ENCODE data around the gene AMMECR1. TPM values are rescaled to one million over a fixed set of nuclear protein-coding genes. Genes with fewer than 3 reads are reported as not detected.

Gene AMMECR1
- total and polyA plus RNA-seq, 2 of the 8 experiments (the other 6 are each of a cell fraction or from before 2014, with no cell fraction given): 10.2 to 21.2 TPM

GRCh38 chrX:110257889-110258288, 60.0 kb downstream of the AMMECR1 start:
- H4K5ac ChIP-seq (ENCODE audit: insufficient read length, low read depth, low read length): no peak overlapping the region
- no peak overlapping the region for H2BK120ac ChIP-seq (replicated peaks; ENCODE audit: low read depth, low read length)
- no peak overlapping the region for H3K9ac ChIP-seq (replicated peaks in 1 of 4; ENCODE audit: extremely low read depth in 1 of 4, low read depth in 3 of 4, low read length in 3 of 4)
- H3K14ac ChIP-seq (ENCODE audit: insufficient read length): no peak overlapping the region
- no peak overlapping the region for H3K4ac ChIP-seq (replicated peaks; ENCODE audit: insufficient read length, low read depth, low read length)
- no peak overlapping the region for H2BK12ac ChIP-seq (ENCODE audit: low read depth, low read length)
- H3K36me3 ChIP-seq (ENCODE audit: control insufficient read depth in 2 of 4, insufficient read depth in 4 of 4, low read length in 3 of 4): no peaks in the 10 kb centered on the region
- no peak overlapping the region for H3K56ac ChIP-seq (replicated peaks; ENCODE audit: insufficient read length, low read depth, low read length)
- no peaks in the 10 kb centered on the region for H4K20me1 ChIP-seq (replicated peaks in 1 of 2; ENCODE audit: control insufficient read depth in 1 of 2, insufficient read depth in 2 of 2, low read length in 2 of 2)
- no peaks in the 10 kb centered on the region for H3K79me1 ChIP-seq (ENCODE audit: low read depth, low read length)
- H3K4me3 ChIP-seq (ENCODE audit: extremely low read depth in 1 of 4, insufficient read depth in 2 of 4, low read depth in 3 of 4, low read length in 4 of 4): no peak overlapping the region
- POLR2A ChIA-PET (ENCODE audit: partially characterized antibody): no interaction called here
- no peak overlapping the region for H3K18ac ChIP-seq (ENCODE audit: extremely low read depth, low read length)
- no peak overlapping the region for H3K23ac ChIP-seq (ENCODE audit: insufficient read length)
- no peaks in the 10 kb centered on the region for H3K9me3 ChIP-seq (ENCODE audit: insufficient read depth in 2 of 2, low read depth in 1 of 2, low read length in 1 of 2)
- no peaks in the 10 kb centered on the region for H3K23me2 ChIP-seq (ENCODE audit: low read depth, low read length)
- H2AK5ac ChIP-seq (ENCODE audit: low read depth, low read length): no peak overlapping the region
- no peaks in the 10 kb centered on the region for H3K27me3 ChIP-seq (replicated peaks in 1 of 4; ENCODE audit: control insufficient read depth in 3 of 4, extremely low read depth in 1 of 4, insufficient read depth in 3 of 4, low read length in 3 of 4)
- FAIRE-seq (no peak), DNase-seq (ENCODE audit: low read depth in 1 of 2, low spot score in 2 of 2) (no peak)
- H4K8ac ChIP-seq (ENCODE audit: extremely low read depth, insufficient read depth, low read length): no peak overlapping the region
- H3K4me1 ChIP-seq (replicated peaks in 1 of 4; ENCODE audit: control insufficient read depth in 3 of 4, insufficient read depth in 4 of 4, low read length in 3 of 4): no peaks in the 10 kb centered on the region; a peak in 1 of 7 replicates
- H2BK5ac ChIP-seq (ENCODE audit: low read depth, low read length): no peak overlapping the region
- no peak overlapping the region for H3K27ac ChIP-seq (ENCODE audit: low read depth, low read length)
- H4K91ac ChIP-seq (replicated peaks; ENCODE audit: insufficient read length, low read length): no peak overlapping the region
- CTCF ChIA-PET (ENCODE audit: partially characterized antibody): no interaction called here
- no peak overlapping the region for H2AFZ ChIP-seq (ENCODE audit: low read length)
- WGBS, 2 experiments (ENCODE audit: extremely low coverage in 1 of 2, insufficient coverage in 1 of 2, insufficient read length in 1 of 2, insufficient replicate concordance in 2 of 2, low coverage in 1 of 2, low lambda C conversion rate in 2 of 2, missing lambda C conversion rate in 1 of 2): 83% methylated on average over 1 of the region's 1 CpG; no CpG with 5 or more reads in 1 of the 2 experiments
- no peaks in the 10 kb centered on the region; a peak in 1 of 4 replicates for H3K79me2 ChIP-seq (ENCODE audit: control insufficient read depth in 1 of 2, insufficient read depth in 2 of 2, low read length in 2 of 2)
- H2BK15ac ChIP-seq (ENCODE audit: low read length): no peak overlapping the region
- no peak overlapping the region for H3K4me2 ChIP-seq (ENCODE audit: insufficient read depth in 1 of 2, low read depth in 2 of 2, low read length in 2 of 2)
- H2BK20ac ChIP-seq (ENCODE audit: low read length): no peak overlapping the region
- TF ChIP-seq YY1 (IDR thresholded peaks at IDR 0.05; ENCODE audit: low read depth, low read length) (no peak), HDAC2 (IDR thresholded peaks at IDR 0.05; ENCODE audit: borderline replicate concordance in 1 of 2, low read depth in 2 of 2, low read length in 2 of 2) (no peak), ZNF274 (IDR thresholded peaks at IDR 0.05; ENCODE audit: borderline replicate concordance, extremely low read depth, low read length) (no peak), RNF2 (IDR thresholded peaks at IDR 0.05; ENCODE audit: borderline replicate concordance, low read depth, low read length, missing control alignments, poor library complexity, severe bottlenecking) (no peak), KDM1A (IDR thresholded peaks at IDR 0.05; ENCODE audit: borderline replicate concordance, low read length) (no peak), SP1 (IDR thresholded peaks at IDR 0.05; ENCODE audit: low read depth, low read length) (no peak), BACH1 (IDR thresholded peaks at IDR 0.05; ENCODE audit: low read length) (no peak), SP4 (IDR thresholded peaks at IDR 0.05; ENCODE audit: low read length) (no peak), SUZ12 (IDR thresholded peaks at IDR 0.05; ENCODE audit: low read length) (no peak), BRCA1 (IDR thresholded peaks at IDR 0.05; ENCODE audit: low read depth, low read length) (no peak), TAF7 (optimal IDR thresholded peaks at IDR 0.05; ENCODE audit: borderline replicate concordance, low read depth, low read length) (no peak), EZH2 (IDR thresholded peaks at IDR 0.05; ENCODE audit: low read depth, low read length, severe bottlenecking) (no peak)
- TF ChIP-seq, protein P1, sequence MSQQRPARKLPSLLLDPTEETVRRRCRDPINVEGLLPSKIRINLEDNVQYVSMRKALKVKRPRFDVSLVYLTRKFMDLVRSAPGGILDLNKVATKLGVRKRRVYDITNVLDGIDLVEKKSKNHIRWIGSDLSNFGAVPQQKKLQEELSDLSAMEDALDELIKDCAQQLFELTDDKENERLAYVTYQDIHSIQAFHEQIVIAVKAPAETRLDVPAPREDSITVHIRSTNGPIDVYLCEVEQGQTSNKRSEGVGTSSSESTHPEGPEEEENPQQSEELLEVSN (IDR thresholded peaks at IDR 0.05): no peak
